HG03439 (cell line): Measurements from ENCODE around the gene ZNF460.

Experiments used
- ATAC-seq: cut with Tn5 transposase; IDR thresholded peaks from one replicate; pipeline ENCODE4 v1.9.1; 2021; ENCODE audit warnings: mild to moderate bottlenecking, moderate library complexity; ENCODE audit not compliant: unreplicated experiment

Gene ZNF460

DNA sequence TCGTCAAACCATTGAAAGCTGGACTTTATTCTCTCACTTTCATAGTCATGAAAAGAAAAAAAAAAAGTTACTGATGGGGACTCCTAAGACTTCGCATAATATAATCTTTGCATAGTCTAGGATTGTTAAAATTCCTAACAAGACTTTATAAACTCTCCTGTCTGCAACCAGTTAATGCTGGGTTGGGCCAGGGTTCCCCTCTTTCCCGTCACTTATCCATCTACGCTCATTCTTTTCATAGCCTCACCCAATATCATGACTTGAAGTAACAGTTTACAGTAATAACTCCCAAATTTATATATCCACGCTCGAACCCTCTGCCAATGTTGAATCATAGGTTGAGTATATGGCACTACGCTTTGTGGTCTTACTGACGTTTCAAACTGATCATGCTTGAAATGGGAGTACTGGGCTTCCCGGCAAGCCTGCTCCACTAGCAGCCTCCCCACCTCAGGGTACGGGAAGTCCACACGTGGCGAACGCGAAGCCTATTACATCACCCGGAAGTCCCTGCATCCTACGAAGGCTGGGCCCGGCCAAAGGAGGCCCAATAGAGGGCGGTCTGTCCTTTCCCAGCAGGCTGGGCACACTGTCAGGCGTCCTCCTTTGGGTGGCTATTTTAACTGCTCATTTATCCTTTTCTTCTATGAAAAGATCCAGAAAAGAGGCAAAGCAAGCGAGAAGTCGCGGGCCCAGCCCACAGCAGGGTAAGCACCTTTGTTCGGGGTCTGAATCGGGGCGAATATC, 694 bp upstream of the ZNF460 start:
- peak; percentile 64 for ATAC-seq

DNA sequence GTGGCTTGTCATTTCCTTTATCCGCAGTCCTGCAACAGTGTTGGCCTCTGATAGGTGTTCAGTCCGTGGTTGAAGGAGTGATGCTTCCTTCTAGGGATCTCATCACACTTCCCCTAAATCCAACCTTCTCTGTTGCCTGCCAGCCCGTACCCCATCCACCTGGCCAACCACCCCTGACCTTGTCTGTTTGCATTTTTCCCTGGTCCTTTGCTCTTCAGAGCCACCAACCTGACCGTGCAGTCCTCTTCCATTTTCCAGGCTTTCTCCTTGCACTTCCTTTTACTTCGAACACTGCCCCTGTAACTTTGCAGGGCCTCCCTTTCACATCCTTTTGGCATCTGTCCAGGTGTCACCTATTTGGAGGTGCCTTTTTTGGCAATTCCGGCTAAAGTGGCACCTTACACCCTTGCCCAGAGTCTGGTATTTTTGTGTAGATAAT, 696 bp downstream of the ZNF460 start:
- ATAC-seq: no peak

DNA sequence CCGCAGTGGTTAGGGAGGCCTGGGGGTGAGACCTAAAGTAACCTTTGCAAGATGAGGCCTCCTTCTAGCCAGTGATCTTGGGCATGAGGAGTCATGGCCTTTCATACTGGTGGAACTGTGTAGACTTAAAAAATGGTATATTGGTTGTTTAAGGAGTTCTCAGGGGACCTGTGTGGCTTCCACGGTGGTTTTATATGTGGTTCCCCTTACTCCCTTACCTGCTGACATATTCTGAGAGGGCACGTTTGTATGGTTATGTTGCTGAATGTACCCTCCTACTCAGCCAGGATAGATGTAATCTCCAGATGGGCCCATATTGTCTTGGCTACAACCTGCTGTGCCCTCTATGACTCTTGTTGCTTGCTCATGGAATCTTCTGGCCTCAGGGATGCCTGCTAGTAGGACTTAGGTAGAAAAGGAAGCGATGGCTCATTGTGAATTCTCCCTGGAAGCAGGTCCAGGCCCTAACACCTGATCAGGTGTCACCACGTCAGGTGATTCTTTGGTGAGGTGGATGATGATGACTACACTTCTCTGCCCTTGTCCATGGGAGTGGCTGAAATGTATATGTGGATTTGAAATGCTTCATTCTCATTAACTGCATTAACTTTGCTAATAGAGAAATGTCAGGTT, 1.8 kb downstream of the ZNF460 start:
- no peak for ATAC-seq

DNA sequence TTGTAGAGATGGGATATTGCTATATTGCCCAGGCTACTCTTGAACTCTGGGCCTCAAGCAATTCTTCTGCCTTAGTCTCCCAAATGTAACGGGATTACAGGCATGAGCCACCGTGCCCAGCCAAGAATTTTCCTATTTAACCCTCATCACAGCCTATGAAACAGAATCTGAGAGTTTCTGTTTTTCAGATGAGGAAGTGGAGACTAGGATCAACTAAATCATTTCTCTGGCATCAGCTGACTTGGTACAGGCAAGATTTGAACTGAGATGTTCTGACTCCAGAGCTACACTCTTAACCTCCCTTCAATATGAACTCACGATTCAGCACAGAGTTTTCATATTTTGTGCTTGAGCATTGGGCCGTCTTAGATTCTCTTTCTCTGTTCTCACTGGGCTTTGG, 8.1 kb downstream of the ZNF460 start:
- no peak for ATAC-seq

DNA sequence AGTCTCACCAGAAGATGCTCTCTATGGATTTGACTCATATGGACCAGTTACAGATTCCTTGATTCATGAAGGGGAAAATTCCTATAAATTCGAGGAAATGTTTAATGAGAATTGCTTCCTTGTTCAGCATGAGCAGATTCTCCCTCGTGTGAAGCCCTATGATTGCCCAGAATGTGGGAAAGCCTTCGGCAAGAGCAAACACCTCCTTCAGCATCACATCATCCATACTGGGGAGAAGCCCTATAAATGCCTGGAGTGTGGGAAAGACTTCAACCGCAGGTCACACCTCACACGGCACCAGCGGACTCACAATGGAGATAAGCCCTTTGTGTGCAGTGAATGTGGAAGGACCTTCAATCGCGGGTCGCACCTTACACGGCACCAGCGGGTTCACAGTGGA, 10.7 kb downstream of the ZNF460 start:
- no peak for ATAC-seq

DNA sequence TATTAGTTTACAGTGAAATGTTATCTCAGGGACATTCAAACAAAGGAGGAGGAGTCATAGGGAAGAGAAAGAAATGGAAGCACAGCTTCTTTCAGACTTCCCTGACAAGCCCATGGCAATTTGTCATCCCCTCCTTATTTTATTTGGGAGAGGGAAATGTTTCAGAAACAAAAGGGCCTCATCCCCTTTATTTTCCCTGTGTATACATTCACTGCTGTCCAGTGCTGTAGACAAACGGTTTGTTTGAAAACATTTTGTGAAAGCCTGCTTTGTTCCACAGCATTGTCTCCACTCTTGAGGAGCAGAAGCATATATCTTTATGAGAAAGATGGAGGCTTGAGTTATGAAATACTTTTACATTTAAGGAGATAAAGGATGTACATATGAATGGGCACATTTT, 12.3 kb downstream of the ZNF460 start:
- no peak for ATAC-seq

DNA sequence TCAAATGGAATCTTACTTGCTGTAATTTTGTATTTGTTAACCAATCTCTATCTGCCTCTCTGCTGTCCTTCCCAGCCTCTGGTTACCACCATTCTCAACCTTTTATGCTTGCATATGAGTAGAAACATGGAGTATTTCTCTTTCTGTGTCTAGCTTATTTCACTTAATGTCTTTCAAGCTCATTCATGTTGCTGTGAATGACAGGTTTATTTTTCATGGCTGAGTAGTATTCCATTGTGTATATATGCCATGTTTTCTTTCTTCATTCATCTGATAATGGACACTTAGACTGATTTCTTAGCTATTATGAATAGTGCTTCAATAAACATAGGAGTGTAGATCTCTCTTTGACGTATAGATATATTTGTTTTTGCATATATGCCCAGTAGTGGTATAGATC, 13.4 kb downstream of the ZNF460 start:
- ATAC-seq: no peak

DNA sequence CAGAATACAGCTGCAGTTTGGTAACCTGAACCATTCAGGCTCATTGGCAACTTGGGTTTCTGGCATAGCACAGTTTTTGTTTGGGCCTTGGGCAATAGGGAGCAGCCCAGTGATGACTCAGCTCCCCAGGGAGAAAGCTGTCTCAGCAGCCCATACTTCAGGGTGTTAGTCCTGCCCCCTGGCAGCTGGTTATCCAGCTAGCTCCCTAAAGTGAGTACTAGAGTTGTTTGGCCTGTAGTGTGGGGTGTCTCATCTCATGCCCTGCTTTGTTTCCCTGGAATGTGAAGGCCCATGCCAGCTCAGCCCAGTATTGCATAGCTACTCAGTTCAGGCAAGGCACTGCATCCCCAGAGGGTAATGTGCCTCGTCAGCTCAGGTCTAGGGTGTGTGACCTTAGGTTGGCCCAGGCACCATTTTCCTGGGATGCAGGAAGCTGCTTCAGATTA, 21.8 kb downstream of the ZNF460 start:
- ATAC-seq: no peak

DNA sequence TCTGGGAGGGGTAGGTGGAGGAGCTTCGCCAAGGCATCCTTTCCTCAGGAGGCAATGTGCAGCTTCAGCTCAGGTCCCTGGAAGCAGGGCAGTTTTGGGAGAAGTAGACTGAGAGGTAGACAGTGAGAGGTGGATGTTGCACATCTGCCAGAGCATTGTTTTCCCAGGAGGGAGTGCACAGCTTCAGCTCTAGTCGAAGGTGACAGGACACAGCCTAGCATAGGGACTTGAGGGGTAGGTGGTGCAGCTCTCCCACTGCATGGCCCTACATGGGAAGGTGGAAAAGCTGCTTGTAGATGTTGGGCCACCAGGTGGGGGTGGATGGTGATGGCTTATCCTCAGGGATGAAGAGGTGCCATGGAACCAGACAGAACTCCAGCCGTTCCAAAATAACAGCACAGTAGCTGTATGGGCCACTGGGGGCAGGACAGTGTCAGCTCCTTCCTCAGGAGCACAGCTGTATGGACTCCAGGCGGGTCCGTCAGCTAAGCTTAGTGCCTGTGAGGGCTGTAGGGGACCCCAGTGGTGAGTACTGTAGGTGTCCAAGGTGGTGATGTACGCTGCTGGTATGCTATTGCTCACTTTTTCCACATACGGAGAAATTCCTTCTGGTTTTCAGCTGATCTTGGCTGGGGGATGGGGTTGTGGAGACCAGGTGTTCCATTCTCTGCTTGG, 22.6 kb downstream of the ZNF460 start:
- ATAC-seq: no peak

DNA sequence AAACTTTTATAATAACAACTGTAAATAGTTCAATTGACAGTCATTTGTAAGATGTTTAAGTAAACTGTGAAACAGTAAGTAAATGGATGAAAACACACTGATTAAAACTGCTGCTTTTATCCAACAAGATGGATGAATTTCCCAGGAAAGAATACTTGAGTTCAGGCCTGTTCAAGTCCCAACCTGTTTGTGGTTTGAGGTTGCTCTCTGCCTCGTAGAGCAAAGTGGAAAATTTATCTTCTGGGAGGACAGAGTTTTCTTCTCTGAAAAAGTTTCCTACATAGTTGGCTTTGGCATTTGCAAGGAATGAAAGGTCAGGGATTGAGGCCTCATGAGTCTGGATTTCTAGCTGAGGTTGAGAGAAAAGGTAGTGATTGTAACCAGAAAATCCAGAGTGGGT, 24.8 kb downstream of the ZNF460 start:
- no peak for ATAC-seq

DNA sequence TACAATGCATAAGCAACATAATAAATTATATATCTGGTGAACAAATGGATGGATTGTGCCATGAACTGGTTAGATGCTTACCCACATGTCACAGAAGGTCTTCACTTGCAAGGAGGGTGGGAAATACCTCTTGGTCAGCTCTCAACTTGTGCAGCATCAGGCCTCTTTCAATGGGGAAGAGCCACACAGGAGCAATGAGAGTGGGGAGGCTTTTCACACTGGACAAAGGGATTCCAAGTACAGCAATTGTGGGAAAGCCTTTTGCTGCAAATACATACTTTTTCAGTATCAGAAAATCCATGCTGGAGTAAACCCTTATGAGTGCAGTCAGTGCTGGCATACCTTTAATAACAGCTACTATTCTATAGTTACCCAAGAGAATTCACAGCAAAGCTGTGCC, 28.2 kb downstream of the ZNF460 start:
- no peak for ATAC-seq

DNA sequence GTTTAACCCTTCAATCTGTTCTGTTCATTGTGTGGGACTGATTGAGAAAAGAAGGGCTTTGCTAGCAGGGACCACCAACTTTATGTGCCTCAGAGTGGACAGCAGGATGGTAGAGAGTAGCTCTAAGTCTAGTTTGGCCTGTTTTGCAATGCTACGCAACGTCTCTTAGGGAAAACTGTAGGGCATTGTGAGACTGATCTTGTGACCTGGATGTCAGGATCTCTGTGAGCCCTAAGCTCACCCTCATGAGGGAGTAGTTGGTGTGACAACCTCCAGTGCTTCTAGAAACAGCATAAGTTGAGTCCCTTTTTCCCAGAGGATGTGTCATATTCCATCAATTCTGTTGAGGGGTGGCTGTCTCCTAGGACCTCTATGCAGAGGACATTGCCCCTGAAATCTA, 30.5 kb downstream of the ZNF460 start:
- ATAC-seq: no peak

DNA sequence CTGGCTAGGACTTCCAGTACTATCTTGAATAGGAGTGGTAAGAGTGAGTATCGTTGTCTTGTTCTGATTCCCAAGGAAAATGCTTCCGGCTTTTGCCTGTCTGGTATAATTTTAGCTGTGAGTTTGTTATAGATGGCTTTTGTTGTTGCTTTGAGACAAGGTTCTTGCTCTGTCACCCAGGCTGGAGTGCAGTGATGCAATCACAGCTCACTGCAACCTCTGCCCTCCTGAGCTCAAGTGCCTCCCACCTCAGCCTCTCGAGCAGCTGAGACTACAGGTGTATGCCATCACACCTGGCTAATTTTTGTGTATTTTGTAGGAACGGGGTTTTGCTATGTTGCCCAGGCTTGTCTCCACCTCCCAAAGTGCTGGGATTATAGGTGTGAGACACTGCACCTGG, 33.9 kb downstream of the ZNF460 start:
- ATAC-seq: no peak

DNA sequence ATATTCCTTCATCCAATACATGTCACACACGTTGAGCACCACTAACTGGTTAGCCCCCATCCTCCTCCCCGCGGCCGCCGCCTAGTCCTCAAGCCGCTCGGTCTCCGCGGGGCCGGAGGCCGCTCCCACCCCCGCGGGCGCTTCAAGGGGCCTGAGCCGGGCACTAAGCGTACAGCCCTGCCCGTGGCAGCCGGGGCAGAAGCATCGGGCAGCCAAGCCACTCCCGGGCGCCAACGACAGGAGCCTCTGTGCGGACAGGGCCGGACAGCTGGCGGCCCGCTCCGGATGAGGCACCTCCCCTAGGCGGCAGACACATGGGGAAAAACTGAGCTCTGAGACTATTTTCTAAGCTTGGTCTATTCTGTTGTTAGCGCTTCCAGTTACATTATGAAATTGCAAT, 37.2 kb downstream of the ZNF460 start:
- no peak for ATAC-seq

DNA sequence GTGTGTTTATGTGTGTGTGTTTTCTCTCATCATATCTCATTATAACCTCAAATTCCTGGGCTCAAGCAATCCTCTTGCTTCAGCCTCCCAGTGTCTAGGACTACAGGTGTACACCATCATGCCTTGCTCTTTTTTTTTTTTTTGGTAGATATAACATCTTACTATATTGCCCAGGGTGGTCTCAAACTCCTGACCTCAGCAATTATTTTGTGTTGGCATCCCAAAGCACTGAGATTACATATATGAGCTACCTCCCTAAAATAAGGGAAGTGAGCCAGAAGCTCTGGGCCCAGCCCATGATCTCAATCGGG, 39.5 kb downstream of the ZNF460 start:
- no peak for ATAC-seq

DNA sequence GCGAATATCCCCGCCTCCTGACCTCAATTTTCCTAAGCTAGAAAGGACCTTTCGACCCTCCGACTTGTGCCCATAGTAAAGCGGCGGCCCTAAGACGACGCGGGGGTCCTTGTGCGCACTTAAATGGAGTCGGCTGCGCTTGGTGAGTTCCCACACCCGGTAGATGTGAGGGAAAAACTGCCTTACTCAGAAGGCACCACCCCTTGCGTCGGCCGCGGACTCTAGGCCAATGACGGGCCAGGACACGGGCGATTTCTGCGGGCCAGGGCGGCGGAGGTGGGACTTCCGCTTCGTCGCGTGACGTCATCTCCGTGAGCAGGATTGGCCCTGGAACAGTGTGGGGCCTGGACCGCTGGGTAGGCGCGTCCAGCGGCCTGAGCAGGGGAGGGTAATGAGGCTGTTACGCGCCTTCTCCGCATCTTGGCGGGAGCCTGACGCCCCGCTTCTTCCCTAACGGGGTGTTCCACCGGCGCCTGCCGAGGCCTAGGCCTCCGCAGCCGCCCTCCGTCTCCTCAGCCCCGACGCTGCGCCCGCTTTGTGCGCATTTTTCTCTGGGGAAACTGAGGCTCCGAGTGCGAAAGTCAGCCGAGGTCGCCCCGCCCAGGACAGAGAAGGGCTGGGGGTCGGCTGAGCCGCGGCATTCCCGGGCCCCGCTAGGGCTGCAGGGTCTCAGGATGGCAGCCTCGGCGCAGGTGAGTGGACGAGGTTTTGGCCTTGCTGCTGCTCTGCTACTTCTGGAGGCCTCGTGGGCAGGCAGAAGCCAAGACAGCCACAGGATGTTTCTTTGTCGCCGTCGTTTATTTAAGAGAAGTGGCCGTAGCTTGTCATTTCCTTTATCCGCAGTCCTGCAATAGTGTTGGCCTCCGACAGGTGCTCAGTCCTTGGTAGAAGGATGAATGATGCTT, 40.1 kb downstream of the ZNF460 start, which contains the start of gene ZNF543:
Gene ZNF543, plus strand, starts transcription at position 293 of the 905 bp plus-strand sequence. Its CDS starts 382 bp downstream, at position 675.
- ATAC-seq: peak; percentile 98

DNA sequence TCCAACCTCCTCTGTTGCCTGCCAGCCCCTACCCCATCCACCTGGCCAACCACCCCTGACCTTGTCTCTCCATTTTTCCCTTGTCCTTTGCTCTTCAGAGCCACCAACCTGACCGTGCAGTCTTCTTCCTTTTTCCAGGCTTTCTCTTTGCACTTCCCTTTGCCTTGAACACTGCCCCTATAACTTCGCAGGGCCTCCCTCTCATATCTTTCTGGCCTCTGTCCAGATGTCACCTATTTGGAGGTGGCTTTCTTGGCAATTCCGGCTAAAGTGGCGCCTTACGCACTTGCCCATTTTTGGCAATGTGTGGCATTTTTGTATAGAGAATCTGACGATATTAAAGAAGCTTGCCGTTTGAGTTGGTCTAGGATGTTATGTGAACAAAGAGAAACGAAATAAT, 40.8 kb downstream of the ZNF460 start:
- no peak for ATAC-seq

DNA sequence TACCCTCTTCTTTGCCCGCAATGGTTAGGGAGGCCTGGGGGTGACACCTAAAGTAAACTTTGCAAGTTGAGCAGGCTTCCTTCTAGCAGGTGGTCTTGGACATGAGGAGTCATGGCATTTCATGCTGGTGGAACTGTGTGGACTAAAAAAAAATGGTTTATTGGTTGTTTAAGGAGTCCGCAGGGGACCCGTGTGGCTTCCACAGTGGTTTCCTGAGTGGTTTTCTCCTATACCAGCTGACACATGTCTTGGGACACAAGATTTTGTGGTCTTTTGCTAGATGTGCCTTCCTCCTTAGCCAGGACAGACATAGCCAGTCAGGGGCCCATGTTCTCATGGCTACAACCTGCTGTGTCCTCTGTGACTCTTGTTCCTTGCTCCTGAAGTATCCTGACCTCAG, 41.5 kb downstream of the ZNF460 start:
- ATAC-seq: no peak

DNA sequence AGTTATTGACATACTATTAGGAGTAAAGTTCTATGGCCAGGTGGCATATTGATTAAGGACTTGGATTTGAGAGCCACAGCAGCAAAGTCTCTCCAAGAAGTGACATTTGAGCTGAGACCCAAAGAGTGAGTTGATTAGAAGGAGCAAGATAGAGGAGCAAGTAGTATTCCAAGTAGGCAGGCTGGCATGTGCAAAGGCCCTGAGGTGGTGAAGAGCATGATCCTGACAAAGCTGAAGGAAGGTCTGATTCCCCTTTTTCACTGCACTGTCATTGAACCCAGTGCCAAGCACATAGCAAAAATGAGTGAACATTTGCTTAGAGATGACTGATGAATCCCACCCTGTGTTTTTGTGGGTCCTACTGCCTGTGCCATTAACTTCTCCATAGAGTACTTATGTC, 44.7 kb downstream of the ZNF460 start:
- ATAC-seq: no peak

DNA sequence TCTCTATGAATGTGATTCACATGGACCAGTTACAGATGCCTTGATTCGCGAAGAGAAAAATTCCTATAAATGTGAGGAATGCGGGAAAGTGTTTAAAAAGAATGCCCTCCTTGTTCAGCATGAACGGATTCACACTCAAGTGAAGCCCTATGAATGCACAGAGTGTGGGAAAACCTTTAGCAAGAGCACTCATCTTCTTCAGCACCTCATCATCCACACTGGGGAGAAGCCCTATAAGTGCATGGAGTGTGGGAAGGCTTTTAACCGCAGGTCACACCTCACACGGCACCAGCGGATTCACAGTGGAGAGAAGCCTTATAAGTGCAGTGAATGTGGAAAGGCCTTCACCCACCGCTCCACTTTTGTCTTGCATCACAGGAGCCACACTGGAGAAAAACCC, 47.7 kb downstream of the ZNF460 start:
- ATAC-seq: no peak

DNA sequence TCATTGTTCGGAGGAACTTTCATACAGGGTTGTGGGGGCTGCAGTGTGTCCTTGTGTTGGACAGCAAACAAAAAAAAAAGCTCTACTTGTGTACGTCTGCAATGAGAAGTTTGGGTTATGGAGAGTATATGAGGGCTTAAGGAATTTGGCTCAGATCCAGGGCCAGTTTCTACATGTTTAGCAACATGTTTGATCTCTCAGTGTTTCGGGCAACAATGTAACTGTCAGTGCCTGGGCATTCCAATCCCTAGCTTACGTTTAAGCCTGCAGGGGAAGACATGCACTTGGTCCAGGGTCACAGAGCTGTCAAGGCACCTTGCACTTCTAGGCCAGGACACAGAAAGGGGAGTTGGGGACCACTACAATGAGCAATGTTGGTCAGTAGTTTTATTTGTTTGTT, 53.9 kb downstream of the ZNF460 start:
- ATAC-seq: no peak
